C4-2B (cell line): ENCODE measurements around the gene CPLX1.
"Not testable (repeated sequence)": the region's sequence is repeated elsewhere in the genome, so short reads cannot be mapped to it uniquely, and the experiment has no call there.

Experiments
- H3K27ac ChIP-seq: fragments of 450-650 bp; 2 replicates; pipeline ENCODE4 v1.5.1; 2017
- ZFX ChIP-seq: fragments of 450-650 bp; IDR thresholded peaks from 2 replicates; pipeline ENCODE4 v1.6.1; 2017
- TF ChIP-seq, protein P1 (sequence below): fragments of 450-650 bp; conservative IDR thresholded peaks from 2 replicates; pipeline ENCODE4 v1.5.1; 2017; ENCODE audit warnings: mild to moderate bottlenecking

The CPLX1 gene

DNA sequence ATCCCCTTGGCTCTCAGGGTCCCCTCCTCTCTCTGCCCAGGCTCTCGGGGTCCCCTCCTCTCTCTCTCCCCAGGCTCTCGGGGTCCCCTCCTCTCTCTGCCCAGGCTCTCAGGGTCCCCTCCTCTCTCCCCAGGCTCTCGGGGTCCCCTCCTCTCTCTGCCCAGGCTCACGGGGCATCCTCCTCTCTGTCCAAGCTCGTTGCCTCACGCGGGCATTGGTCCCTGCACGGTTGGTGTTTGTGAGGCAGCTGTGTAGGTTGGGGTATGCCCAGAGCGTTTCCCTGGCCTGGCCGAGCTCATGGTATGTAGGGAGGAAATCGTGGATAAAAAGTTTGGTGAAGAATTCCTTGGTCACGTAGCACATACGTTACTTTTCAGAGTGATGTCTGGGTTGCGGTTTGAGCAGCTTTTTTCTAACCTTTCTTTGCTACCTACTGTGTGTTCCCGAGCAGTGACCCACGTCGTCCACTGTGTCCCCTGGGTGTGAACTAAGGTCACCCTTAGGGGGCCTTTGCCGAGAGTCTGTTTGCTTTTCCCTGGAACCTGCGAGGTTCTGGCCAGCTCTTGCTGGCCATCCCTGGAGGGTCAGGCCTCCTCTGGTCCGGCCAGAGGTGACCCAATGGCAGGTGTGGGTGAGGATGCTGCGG is 83.7 kb downstream of the CPLX1 start:
- TF ChIP-seq, protein P1, sequence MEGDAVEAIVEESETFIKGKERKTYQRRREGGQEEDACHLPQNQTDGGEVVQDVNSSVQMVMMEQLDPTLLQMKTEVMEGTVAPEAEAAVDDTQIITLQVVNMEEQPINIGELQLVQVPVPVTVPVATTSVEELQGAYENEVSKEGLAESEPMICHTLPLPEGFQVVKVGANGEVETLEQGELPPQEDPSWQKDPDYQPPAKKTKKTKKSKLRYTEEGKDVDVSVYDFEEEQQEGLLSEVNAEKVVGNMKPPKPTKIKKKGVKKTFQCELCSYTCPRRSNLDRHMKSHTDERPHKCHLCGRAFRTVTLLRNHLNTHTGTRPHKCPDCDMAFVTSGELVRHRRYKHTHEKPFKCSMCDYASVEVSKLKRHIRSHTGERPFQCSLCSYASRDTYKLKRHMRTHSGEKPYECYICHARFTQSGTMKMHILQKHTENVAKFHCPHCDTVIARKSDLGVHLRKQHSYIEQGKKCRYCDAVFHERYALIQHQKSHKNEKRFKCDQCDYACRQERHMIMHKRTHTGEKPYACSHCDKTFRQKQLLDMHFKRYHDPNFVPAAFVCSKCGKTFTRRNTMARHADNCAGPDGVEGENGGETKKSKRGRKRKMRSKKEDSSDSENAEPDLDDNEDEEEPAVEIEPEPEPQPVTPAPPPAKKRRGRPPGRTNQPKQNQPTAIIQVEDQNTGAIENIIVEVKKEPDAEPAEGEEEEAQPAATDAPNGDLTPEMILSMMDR, result no peak
- no peak for TF ChIP-seq ZFX
- no peak overlapping the region for H3K27ac ChIP-seq

DNA sequence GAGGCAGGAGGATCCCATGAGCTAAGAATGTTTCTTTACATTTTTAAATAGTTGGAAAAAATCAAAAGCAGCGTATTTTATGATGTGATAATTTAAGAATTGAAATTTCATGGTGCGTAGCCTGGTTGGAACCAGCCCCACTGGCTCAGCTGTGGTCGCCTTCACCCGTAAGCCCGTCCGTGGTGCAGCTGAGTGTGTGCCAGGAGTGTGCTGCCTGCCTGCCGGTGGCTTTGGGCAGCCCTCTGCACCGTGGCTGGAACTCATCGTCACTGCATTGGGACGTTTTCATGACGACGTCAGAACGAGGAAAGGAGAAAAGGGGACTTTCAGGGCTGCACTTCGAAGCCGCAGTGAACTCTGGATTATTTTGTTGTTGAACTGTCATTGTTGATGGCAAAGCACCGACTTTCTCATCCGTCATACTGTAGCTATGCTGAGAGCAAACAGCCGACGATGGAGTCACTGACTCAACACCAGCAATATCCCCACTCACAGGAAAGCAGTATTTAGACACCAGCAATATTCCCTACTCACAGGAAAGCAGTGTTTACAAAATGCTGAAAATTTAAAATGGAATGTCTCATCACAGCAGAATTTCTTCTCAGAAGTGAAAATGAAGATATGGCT is 85.2 kb downstream of the CPLX1 start:
- H3K27ac ChIP-seq, result no peak overlapping the region
- TF ChIP-seq, protein P1, result no peak
- TF ChIP-seq ZFX, result no peak

DNA sequence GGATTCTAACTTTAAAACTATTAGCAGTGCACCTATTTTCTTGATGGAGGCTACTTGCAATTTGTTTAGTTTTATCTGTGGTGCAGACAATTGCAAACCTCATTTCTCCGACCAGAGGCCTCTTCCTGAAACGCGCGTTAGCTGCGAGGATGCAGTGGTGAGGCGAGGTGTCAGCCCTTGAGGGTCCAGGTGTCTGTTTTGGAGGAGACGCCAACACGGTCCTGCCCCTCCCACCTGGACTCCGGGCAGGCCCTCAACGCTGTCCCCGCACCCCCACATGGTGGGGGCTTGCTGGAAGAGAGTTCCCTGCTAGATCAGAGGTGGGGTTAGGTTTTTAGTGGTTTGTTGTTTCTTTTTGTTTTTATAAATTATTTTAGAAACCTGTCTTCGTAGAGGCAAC is 85.9 kb downstream of the CPLX1 start:
- H3K27ac ChIP-seq, result no peak overlapping the region
- TF ChIP-seq, protein P1, result no peak

DNA sequence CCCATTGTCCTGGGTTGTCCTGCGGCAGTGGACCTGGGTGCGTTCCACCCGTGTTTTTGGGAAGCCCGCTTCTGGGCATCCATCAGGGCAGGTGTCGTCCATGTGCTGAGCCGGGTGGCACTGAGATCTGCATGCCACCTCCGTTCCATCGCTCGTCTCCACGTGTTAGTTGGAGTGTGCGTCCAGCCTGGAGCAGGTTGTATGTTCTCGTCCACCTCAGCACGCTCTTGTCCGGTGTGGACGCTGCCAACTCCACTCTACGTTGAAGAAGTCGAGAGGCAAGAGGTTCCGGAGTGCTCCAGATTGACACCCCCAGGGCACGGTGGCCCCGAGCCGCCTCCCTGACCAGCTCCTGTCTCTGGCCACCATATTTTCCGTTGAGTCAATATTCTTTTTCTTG is 86.4 kb downstream of the CPLX1 start:
- TF ChIP-seq ZFX, result no peak
- TF ChIP-seq, protein P1, result no peak
- H3K27ac ChIP-seq, result no peak overlapping the region

DNA sequence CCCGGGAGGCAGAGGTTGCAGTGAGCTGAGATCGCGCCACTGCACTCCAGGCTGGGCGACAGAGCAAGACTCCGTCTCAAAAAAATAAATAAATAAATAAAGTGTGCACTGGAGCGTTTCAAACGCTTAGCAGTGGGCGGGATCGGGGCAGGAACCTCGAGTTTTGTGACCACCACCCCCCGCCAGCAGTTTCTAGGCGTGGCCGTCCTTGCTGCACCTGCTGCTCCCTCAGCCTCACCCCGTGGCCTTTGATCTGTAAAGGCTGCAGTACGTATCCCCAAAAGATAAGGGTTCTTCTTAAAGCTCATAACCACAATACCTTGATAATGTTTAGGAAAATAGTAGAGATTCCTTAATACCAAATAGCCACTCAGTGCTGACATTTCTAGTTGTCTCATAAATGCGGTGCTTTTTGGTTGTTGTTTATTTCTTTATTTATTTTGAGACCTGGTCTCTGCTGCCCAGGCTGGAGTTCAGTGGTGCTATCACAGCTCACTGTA is 87.1 kb downstream of the CPLX1 start:
- TF ChIP-seq, protein P1, result no peak
- no peak for TF ChIP-seq ZFX
- H3K27ac ChIP-seq, result no peak overlapping the region

DNA sequence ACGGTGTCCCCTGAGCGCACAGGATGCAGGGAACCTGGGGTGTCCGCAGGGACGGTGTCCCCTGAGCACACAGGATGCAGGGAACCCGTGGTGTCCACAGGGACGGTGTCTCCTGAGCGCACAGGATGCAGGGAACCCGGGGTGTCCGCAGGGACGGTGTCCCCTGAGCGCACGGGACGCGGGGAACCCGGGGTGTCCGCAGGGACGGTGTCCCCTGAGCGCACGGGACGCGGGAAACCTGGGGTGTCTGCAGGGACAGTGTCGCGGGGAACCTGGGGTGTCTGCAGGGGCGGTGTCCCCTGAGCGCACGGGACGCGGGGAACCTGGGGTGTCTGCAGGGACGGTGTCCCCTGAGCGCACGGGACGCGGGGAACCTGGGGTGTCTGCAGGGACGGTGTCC is 89.4 kb downstream of the CPLX1 start:
- H3K27ac ChIP-seq, result not testable (repeated sequence)

DNA sequence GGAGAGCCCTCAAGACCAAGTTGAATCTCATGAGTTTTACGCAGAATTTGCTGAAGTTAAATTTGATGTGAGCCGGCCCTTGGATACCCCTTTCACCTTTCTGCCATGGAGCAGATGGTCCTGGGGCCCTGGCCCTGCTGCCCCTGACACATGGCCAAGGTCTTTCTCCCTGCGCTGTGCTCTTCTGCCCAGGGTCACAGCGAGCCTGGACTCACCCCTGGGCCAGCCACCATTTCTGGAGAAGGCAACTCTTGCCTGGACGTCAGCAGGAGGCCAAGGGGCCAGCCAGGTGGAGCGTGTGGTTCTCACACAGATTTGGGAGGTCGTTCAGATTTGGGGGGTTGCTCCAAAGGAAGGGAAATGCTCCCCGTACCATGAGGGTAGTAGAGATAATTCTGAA is 90.3 kb downstream of the CPLX1 start:
- TF ChIP-seq, protein P1, result no peak
- no peak for TF ChIP-seq ZFX
- H3K27ac ChIP-seq, result no peak overlapping the region
